ENCODE data around the gene LRP1B.

DNA sequence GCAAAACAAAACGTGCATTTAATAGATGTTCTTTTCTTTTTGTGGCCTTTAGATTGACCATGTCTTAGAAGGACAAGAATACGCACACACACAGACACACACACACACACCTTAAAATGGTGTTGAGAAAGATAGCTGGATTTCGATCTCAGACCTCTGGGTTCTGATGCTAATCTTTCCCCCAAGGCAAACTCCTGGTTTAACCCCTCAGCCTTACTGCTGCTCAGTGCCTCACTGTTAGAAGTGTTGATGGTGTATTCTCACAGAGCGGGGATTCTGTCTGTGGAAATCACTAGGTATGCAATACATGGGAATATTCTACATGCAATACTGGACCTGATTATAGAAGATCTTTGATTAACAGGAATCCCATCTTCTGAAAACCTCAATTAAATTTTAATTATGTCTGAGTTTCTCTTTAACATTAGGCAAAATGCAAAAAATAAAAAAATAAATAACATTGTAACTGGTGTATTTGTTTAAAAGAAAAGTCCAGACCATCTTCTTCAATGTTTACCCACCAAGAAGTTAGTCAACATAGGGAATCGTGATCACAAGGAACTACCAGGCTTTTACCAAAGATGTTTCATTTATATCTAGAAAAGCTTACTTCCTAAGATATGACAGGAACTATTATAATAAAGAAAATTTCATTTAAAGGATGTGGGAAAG lies 613.5 kb downstream of the LRP1B start:
- TF ChIP-seq, protein P1, sequence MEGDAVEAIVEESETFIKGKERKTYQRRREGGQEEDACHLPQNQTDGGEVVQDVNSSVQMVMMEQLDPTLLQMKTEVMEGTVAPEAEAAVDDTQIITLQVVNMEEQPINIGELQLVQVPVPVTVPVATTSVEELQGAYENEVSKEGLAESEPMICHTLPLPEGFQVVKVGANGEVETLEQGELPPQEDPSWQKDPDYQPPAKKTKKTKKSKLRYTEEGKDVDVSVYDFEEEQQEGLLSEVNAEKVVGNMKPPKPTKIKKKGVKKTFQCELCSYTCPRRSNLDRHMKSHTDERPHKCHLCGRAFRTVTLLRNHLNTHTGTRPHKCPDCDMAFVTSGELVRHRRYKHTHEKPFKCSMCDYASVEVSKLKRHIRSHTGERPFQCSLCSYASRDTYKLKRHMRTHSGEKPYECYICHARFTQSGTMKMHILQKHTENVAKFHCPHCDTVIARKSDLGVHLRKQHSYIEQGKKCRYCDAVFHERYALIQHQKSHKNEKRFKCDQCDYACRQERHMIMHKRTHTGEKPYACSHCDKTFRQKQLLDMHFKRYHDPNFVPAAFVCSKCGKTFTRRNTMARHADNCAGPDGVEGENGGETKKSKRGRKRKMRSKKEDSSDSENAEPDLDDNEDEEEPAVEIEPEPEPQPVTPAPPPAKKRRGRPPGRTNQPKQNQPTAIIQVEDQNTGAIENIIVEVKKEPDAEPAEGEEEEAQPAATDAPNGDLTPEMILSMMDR (conservative IDR thresholded peaks at IDR 0.05 in 1 of 2, IDR thresholded peaks at IDR 0.05 in 1 of 2; ENCODE audit: low read depth in 1 of 2, low read length in 2 of 2): no peak
- no peak for TF ChIP-seq EZH2 (IDR thresholded peaks at IDR 0.05; ENCODE audit: low read length, missing control alignments)

Data from fibroblast of lung (primary cell).